ENCODE measurements around the gene SNAPC2.
"Not testable (repeated sequence)": the region's sequence is repeated elsewhere in the genome, so short reads cannot be mapped to it uniquely, and the experiment has no call there.

The SNAPC2 gene

DNA sequence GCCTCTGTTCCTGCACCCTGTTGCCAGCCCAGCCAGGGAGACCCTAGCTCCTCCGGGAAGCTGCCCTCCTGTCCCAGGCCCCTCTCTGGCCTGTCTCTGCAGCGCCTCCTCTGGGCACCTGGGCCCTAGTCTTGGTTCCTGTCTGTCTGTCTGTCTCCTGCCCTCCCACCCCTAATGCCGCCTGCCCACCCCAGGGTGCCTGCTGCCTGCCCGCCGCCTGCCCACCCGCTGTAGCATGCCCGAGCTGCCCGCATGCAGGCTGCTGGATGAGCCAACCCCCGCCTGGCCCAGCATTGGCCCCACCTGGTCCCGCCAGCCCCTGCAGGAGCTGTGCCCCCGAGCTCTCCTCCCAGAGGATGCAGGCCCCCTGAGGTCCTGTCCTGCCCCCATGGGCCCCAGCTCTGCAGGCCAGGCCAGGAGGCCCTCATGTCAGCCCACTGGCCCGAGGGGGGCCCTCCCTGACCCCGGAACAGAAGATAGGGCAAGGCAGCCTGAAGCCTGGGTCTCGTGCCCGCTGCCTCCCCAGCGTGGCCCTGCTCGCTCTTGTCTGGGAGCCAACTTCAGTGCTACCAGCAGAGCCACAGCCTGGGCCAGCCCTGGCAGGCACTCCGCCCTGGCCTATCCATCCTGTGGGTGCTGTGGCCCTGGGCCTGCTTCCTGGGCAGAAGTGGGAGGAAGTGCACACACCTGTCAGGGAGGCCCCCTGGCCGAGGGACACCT lies 11.2 kb upstream of the SNAPC2 start:
- DNase-seq (ENCODE audit: low read depth) = no peak

DNA sequence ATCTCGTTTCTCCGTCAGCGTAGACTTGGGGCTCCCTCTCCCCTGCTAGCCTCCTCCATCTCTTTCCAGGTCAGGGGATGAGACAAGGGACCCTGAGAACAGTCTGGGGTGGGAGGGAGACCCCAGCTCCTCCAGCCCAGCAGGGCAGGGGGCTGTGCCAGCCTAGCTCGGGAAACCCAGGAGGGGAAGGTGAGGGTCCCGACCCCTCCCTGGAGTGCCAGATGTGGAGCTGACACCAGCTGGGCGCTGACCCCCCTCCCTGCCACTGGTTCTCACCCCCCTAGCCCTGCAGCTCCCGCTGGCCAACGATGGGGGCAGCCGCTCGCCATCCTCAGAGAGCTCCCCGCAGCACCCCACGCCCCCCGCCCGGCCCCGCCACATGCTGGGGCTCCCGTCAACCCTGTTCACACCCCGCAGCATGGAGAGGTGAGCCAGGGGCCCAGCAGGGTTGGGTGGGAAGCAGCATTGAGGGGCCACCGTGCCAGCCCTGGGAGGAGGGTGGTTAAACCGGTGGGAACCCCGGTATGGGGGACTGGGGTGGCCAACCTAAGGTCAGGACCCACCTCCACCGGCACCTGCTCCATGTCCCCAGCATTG lies 10.6 kb upstream of the SNAPC2 start:
- no peak for DNase-seq (ENCODE audit: low read depth)

DNA sequence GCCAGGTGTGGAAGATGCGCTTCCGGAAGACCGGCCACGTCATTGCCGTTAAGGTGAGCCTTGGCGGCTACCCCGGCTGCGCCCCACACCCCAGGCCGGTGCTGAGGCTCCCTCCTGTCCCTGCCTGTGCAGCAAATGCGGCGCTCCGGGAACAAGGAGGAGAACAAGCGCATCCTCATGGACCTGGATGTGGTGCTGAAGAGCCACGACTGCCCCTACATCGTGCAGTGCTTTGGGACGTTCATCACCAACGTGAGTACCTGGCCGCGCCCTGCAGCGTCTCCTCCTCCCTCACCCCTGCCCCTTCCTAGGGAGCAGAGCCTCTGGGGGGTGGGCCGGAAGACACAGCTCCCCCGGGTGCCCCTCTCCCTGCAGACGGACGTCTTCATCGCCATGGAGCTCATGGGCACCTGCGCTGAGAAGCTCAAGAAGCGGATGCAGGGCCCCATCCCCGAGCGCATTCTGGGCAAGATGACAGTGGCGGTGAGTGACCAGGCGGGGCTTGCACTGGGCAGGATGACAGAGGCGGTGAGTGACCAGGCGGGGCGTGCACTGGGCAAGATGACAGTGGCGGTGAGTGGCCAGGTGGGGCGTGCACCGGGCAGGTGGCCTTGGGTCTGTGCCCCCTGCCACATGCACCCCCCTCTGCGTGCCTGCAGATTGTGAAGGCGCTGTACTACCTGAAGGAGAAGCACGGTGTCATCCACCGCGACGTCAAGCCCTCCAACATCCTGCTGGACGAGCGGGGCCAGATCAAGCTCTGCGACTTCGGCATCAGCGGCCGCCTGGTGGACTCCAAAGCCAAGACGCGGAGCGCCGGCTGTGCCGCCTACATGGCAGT lies 9.6 kb upstream of the SNAPC2 start:
- DNase-seq (ENCODE audit: low read depth) = no peak

DNA sequence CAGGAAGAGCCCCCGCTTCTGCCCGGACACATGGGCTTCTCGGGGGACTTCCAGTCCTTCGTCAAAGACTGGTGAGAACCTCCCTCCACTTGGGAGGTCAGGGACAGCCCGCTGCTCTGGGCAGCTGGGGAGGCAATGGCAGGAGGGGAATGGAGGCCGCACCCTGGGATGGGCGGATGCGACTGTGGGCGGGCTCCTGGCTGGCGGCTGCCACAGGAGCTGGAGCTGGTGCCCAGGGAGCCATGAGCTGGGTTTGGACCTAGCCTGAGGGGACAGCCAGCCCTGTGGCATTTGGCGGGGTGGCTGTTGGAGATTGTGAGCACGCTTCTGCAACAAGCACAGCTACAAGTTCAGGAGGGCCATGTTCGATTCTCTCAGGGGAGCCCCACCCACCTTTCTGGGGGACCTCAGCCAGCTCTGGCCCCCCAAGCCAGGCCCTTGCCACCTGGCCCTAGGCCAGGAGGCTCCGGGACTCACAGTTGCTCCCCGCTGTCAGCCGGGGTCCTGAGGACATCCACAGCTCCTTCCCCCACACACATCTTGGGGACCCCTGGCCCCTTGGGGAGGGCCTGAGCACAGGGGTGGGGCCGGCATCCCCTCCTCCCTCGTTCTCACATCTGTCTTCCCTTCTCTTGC lies 8.5 kb upstream of the SNAPC2 start:
- DNase-seq (ENCODE audit: low read depth) = no peak

DNA sequence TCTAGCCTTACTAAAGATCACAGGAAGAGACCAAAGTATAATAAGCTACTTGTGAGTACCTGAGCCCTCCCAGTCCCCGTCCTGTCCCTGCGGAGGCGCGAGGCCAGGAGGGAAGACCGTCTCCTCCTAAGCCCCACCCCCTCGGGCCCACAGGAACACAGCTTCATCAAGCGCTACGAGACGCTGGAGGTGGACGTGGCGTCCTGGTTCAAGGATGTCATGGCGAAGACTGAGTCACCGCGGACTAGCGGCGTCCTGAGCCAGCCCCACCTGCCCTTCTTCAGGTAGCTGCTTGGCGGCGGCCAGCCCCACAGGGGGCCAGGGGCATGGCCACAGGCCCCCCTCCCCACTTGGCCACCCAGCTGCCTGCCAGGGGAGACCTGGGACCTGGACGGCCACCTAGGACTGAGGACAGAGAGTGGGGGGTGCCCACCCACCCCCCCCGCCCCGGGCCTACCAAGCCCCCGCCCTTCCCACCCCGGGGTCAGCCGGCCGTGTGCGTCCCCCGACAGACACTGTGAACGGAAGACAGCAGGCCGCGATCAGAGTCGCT lies 7.9 kb upstream of the SNAPC2 start:
- DNase-seq (ENCODE audit: low read depth) = no peak

DNA sequence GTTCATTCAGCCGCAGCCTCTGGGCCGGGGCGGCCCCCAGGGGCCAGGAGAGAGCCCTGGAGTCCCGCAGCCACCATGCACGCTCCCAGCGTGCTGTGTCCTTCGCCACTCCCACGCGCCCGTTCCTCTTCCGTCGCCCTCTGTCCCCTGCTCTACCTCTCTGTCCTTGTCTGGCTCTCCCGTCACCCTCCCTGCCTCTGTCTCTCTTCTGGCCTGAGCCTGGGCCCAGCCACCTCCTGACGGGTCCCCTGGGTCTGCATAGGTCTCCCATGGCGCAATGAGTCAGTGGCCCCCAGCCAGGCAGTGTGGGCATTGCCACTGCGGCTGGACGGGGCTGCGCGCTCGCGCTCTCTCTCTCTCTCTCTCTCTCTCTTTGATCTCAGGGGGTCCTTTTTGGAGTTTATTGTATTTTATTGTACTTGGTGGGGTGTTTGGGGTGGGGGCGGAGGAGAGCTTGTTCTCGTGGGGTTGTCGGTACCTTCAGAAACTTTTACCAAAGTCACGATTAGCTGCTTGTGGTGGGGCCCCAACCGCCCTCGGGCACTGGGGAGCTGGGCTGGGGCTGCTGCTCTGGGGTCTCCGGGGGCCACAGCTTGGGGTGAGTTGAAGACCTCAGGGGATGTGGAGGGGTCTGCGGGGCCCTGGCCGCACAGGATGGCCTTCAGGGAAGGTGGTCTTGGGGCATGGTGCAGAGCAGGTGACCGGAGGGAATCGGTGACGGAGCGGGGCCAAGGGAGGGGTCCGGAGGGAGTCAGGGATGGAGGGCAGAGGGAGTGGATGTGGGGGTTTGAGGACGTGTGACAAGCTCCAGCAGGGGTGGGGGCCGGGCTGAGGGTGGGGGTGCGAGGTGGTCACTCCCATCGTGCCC lies 7.2 kb upstream of the SNAPC2 start:
- DNase-seq (ENCODE audit: low read depth) = no peak

DNA sequence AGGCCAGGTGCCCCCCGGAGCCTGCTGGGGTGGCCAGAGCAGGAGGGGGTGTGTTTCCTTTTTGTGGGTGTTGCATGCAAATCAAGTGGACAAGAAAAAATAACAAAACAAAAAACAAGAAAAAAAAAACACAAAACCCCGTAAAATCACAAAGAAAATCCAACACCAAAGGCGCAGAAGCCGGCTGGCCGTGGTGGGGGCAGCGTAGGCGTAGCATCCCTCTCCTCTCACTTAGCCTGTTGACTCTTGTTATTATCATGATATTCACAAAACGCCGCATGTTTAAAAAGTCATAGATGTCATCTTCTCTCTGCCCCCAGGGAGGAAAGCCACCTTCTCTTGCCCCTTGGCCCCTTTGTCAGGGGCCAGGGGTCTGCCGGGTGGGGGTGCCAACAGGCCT lies 6.5 kb upstream of the SNAPC2 start:
- DNase-seq (ENCODE audit: low read depth) = no peak

DNA sequence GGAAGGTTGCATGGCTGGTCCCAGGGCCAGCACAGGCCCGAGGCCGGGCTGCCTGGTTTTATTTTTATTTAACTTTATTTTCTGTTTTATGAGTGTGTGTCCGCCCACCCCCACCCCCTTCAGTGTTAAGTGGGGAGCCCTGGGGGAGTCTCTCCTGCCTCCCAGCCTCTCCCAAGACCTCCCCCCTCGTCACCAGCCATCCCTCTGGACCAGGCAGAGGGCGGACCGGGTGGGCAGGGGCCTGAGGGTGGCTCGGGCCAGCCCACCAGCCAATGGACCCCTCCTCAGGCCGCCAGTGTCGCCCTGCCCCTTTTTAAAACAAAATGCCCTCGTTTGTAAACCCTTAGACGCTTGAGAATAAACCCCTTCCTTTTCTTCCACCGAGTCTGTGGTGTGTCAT lies 6.0 kb upstream of the SNAPC2 start:
- no peak for DNase-seq (ENCODE audit: low read depth)

DNA sequence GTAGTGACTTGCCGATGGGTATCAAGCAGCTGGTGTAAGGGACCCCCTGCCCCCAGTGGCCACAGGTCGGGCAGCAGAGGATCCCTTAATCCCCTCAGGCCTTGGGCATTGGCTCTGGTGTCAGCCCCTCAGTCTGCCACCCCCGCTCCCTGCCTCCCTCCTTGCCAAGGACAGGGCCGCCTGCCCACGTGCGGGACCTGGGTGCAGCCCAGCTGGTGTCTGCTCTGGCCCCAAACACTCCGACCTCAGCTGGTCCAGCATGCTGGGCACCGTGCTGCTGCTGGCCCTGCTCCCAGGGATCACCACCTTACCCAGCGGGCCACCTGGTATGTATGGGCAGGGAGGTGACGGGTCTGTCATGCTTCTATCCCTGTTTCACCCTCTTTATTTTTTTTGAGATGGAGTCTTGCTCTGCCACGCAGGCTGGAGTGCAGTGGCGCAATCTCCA lies 5.5 kb upstream of the SNAPC2 start, which contains the start of gene TGFBR3L:
Gene TGFBR3L, plus strand, starts transcription at position 233 of the 448 bp plus-strand sequence.
- no peak for DNase-seq (ENCODE audit: low read depth)

DNA sequence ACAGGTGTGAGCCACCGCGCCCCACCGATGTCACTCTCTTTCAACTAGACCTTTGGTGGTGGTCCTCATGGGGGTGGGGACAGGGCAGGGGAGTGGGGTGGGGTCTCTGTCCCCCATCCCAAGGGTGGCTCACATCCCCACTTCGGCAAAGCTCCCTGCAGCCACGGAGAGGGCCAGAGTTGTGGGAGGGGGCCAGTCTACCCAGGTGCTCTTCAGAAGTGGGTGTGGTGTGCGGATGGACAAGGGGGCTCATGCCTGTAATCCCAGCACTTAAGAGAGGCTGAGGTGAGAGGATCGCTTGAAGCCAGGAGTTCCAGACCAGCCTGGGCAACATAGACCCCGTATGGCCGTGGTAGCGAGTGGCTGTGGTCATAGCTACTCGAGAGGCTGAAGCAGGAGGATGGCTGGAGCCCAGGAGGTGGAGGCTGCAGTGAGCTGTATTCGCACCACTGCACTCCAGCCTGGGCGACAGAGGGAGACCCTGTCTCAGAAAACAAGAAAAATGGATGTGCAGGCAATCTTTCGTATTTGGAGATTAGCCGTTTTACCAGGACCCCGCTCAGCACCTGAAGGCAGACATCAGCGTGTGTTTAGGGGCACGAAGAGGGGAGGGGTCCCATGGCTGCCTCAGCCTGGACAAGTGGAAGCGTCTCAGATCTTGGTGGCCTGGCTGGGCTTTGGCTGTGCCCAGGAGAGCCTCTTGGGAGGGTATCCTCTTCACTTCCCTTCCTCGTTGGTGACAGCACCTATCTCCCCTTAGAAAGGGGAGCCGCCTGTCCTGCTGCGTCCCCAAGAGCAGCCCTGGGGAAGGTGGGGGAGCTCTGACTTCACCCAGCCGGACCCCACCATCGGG lies 4.7 kb upstream of the SNAPC2 start:
- no peak for DNase-seq (ENCODE audit: low read depth)

DNA sequence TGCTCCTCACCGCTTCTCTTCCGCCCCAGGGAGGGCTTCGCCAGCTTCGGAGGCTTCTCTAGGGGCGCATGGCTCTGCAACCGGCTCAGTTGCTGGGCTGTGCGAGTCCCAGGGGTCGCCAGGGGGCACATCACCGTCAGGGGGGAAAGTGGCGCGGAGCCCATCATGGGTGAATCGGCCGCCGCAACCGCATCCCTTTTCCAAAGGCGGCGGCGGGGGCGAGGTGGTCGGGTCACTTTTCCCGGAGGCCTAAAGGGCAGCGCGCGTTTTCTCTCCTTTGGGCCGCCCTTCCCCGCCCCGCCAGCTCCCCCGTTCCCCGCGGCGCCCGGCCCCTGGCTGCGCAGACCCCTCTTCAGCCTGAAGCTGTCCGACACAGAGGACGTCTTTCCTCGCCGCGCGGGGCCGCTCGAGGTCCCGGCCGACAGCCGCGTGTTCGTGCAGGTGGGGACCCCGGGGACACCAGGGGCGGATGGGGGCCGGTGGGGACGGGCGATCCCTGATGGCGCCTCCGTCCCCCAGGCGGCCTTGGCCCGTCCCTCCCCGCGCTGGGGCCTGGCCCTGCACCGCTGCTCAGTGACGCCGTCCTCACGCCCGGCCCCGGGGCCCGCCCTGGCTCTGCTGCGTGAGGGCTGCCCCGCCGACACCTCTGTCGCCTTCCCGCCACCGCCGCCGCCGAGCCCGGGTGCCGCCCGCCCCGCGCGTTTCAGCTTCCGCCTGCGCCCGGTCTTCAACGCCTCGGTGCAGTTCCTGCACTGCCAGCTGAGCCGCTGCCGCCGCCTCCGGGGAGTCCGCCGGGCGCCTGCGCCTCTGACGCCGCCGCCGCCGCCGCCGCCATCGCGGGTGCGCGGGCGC lies 3.8 kb upstream of the SNAPC2 start:
- no peak for DNase-seq (ENCODE audit: low read depth)

DNA sequence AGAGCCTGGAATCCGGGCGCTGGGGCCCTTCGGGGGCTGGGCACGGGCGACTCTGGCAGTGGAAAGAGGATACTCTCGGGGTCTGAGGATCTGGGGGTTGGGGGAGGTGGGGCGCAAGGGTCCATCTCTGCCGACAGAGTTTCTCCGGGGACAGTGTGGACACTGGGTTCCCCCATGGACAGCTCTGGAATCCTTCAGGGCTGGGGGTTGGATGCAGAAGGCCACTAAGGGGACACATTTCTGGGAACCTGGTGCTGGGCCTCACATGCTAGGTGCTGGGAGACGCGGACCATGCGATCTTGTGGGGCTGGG lies 3.2 kb upstream of the SNAPC2 start:
- no peak for DNase-seq (ENCODE audit: low read depth)

DNA sequence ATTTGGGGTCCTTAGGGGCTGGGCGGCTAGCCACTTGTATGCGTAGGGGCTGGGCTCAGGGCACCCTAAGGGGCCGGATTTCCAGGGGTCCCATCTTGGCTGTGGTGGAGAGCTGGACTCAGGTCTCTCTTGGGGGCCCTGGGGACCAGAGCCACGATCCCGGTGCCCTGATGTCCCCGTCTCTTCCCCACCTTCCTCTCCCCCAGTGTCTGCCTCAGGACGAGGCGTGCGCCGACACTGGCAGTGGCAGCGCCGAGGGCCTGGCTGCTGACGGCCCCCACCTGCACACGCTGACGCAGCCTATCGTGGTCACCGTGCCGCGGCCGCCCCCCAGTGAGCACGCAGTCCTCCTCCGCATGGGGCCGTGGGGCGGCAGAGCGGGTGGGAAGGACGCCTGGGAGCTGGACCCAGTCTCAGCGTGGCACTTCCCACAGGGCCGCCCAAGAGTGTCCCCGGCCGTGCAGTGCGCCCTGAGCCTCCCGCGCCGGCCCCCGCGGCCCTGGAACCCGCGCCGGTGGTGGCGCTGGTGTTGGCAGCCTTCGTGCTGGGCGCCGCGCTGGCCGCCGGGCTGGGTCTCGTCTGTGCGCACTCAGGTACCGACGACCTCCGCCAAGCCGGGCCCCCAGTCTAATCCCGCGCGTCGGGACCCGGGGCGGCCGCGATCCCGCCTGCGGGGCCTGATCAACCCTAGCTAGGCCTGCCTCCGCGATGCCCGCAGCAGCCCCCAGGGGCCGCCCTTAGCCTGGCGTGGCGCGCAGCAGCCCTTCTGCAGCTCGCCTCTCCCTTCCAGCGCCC lies 2.7 kb upstream of the SNAPC2 start:
- DNase-seq (ENCODE audit: low read depth) = peak; percentile 47

DNA sequence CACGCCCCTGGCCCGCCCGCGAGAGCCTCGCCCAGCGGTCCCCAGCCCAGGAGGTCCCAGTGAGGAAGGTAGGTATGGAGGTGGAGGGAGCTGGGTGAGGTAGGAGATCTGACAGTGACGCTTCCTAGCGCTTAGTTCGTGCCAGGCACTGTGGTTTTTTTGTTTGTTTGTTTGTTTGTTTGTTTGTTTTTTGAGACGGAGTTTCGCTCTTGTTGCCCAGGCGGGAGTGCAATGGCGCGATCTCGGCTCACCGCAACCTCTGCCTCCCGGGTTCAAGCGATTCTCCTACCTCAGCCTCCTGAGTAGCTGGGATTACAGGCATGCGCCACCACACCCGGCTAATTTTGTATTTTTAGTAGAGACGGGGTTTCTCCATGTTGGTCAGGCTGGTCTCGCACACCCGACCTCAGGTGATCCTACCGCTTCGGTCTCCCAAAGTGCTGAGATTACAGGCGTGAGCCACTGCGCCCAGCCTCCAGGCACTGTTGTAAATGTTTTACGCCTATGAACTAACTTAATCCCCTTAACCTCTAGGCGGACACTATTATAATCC lies 2.0 kb upstream of the SNAPC2 start:
- DNase-seq (ENCODE audit: low read depth) = not testable (repeated sequence)

DNA sequence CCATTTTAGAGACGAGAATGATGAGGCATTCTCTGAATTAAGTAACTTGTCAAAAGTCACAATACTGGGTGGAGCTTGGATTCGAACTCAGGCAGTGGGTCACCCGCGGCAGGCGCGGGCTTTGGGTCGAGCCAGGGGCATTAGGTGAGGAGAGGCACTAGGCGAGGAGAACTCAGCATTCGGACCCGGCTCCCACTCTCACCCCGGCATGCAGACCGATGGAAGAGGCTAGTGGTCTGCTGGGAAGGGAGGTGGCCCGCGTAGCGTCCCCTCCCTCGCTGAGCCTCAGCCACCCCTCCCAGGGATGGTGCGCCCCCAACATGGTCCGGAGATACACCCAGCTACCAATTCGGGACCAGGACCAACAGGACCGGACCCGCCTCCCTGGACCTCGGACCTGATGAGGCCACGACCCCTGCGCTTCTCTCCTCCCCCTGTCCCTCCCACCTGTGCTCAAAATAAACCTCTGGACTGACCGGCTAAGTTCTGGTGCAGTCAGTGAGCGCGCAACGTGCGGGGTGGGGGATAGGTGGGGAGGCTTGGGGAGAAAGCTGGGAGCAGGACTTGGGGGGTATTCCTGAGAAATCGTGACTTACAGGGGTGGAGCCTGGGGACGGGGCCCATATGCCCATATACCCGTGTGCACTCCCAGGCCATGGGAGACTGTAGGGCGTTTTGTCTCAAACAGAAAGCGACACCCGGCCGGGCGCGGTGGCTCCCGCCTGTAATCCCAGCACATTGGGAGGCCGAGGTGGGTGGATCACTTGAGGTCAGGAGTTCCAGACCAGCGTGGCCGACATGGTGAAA lies 1.3 kb upstream of the SNAPC2 start:
- no peak for DNase-seq (ENCODE audit: low read depth)

DNA sequence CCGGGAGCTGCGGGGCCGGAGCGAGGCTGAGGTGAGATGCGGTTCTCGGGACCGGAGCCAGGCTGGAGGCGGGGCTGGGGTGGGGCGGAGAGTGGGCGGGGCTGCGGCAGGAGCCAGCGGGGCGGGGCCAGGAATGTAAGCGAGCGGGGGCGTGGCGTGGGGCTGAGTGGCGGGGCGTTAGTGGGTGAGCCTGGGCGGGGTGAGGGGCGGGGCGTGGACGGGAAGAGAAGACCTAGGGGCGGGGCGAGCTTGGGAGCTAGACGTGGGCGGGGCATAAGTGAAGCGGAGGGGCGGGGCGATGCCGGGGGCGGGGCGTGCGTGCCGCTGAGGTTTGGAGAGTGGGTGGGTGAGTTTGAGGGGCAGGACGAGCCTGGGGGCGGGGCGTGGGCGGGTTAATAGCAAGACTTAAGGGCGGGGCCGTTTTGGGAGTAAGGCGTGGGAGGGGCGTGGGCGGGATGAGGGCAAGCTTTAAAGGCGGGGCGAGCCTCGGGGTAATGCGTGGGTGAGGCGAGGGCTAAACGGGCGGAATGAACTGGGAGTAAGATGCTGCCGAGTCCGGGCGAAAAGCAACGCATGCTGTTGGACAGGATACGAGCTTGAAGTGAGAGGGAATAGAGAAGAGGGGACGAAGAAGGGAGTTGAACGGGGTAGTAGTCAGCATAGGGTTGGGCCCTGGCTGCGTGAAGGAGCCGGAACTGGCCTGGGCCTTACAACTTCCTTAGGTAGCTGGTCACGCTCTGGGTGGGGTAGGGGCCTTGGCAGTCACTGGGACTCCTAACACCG lies 572 bp downstream of the SNAPC2 start:
- DNase-seq (ENCODE audit: low read depth) = peak; percentile 100
